HepG2 (cell line): ENCODE data around the gene C1QTNF1. TPM values are rescaled to one million over a fixed set of nuclear protein-coding genes. Genes with fewer than 3 reads are reported as not detected.

Source experiments
- ARID4A ChIP-seq: sonication (generic); formaldehyde crosslinking; IDR thresholded peaks from 2 replicates; pipeline ENCODE4 v1.5.0; 2020; ENCODE audit warnings: mild to moderate bottlenecking, missing genetic modification reagents, borderline replicate concordance
- CAMTA2 ChIP-seq: sonication (generic); formaldehyde crosslinking; IDR thresholded peaks from 2 replicates; pipeline ENCODE4 v1.4.0; 2020; ENCODE audit warnings: mild to moderate bottlenecking, missing genetic modification reagents, borderline replicate concordance
- CREBL2 ChIP-seq: sonication (generic); formaldehyde crosslinking; IDR thresholded peaks from 2 replicates; pipeline ENCODE4 v1.8.1; 2023; ENCODE audit warnings: missing genetic modification reagents, mild to moderate bottlenecking, borderline replicate concordance
- DRAP1 ChIP-seq: IDR thresholded peaks from 2 replicates; pipeline ENCODE4 v1.6.1; 2016; ENCODE audit warnings: missing genetic modification reagents, missing compliant biosample characterization
- ESRRA ChIP-seq: sonication (generic); formaldehyde crosslinking; IDR thresholded peaks from 2 replicates; pipeline ENCODE4 v1.5.1; 2020; ENCODE audit warnings: mild to moderate bottlenecking, low read depth, missing genetic modification reagents
- GABPA ChIP-seq, 2 experiments: IDR thresholded peaks; 2 replicates each; pipeline ENCODE4 v1.6.1; 2011 to 2016; ENCODE audit warnings: low read depth in 2 of 2, low read length in 1 of 2, missing biosample characterization in 1 of 2, missing genetic modification characterization in 1 of 2
- GTF2F1 ChIP-seq: fragments of 150-350 bp; IDR thresholded peaks from 2 replicates; pipeline ENCODE4 v1.6.1; 2014; ENCODE audit warnings: low read length
- HOXA5 ChIP-seq: sonication (generic); formaldehyde crosslinking; IDR thresholded peaks from 2 replicates; pipeline ENCODE4 v1.4.0; 2020; ENCODE audit warnings: missing genetic modification reagents
- HOXA9 ChIP-seq: sonication (generic); formaldehyde crosslinking; IDR thresholded peaks from 2 replicates; pipeline ENCODE4 v1.8.1; 2022; ENCODE audit warnings: missing genetic modification reagents, mild to moderate bottlenecking, moderate library complexity, borderline replicate concordance
- MAFF ChIP-seq: IDR thresholded peaks from 2 replicates; pipeline ENCODE4 v1.6.1; 2011; ENCODE audit warnings: low read depth, low read length, improper control_type of control experiment
- MAX ChIP-seq: IDR thresholded peaks from 2 replicates; pipeline ENCODE4 v1.6.1; 2012; ENCODE audit warnings: inconsistent platforms
- MIXL1 ChIP-seq: IDR thresholded peaks from 2 replicates; pipeline ENCODE4 v1.6.1; 2016
- MXD1 ChIP-seq: sonication (generic); formaldehyde crosslinking; IDR thresholded peaks from 2 replicates; pipeline ENCODE4 v1.4.0; 2020; ENCODE audit warnings: mild to moderate bottlenecking, missing genetic modification reagents
- NRL ChIP-seq: sonication (generic); formaldehyde crosslinking; IDR thresholded peaks from 2 replicates; pipeline ENCODE4 v1.5.0; 2020; ENCODE audit warnings: missing genetic modification reagents, mild to moderate bottlenecking, moderate library complexity, borderline replicate concordance
- PHF20 ChIP-seq: sonication (generic); formaldehyde crosslinking; IDR thresholded peaks from 2 replicates; pipeline ENCODE4 v1.5.0; 2020; ENCODE audit warnings: mild to moderate bottlenecking, missing genetic modification reagents
- PREB ChIP-seq: sonication (generic); formaldehyde crosslinking; IDR thresholded peaks from 2 replicates; pipeline ENCODE4 v1.4.0; 2020; ENCODE audit warnings: missing genetic modification reagents
- RBFOX2 ChIP-seq: fragments of 200-400 bp; formaldehyde crosslinking; IDR thresholded peaks from 2 replicates; pipeline ENCODE4 v1.6.1; 2017; ENCODE audit warnings: low read depth, mild to moderate bottlenecking, low read length
- YEATS4 ChIP-seq: sonication (generic); formaldehyde crosslinking; IDR thresholded peaks from 2 replicates; pipeline ENCODE4 v1.4.0; 2020; ENCODE audit warnings: missing genetic modification reagents, borderline replicate concordance
- ZFY ChIP-seq: sonication (generic); formaldehyde crosslinking; IDR thresholded peaks from 2 replicates; pipeline ENCODE4 v1.4.0; 2020; ENCODE audit warnings: missing genetic modification reagents
- ZNF12 ChIP-seq: sonication (generic); formaldehyde crosslinking; IDR thresholded peaks from 2 replicates; pipeline ENCODE4 v1.5.0; 2020; ENCODE audit warnings: missing genetic modification reagents
- ZNF234 ChIP-seq: sonication (generic); formaldehyde crosslinking; conservative IDR thresholded peaks from 2 replicates; pipeline ENCODE4 v1.5.1; 2020; ENCODE audit warnings: mild to moderate bottlenecking, missing genetic modification reagents
- polyA plus RNA-seq, 8 experiments: library from polyadenylated mRNA; depleted of rRNA in 3 of 8; stranded (reverse) in 7 of 8; unstranded in 1 of 8; fragments of >200 nt; fragmentation: Illumina TruSeq in 4 of 8; extraction: Trizol in 4 of 8; gene quantifications; 2 replicates each; pipeline versions ENCODE4 v1.2.1 to v1.2.3, GENCODE V29; 2011 to 2016; ENCODE audit warnings: low read depth in 4 of 8, missing spikeins in 1 of 8, mixed read lengths in 1 of 8; ENCODE audit not compliant: insufficient read depth in 1 of 8
- total RNA-seq, 5 experiments: library from RNA; depleted of rRNA; stranded (reverse); fragments of >200 nt; fragmentation: Illumina TruSeq; extraction: Trizol; gene quantifications; 2 replicates each; pipeline ENCODE4 v1.2.3, GENCODE V29; 2016; ENCODE audit warnings: low read depth in 1 of 5

C1QTNF1 gene
- total and polyA plus RNA-seq, 2 of the 13 experiments (the other 11 are each of a cell fraction or from before 2014, with no cell fraction given) = 0.18 to 0.86 TPM

- TF ChIP-seq ESRRA (CRISPR knock-in tag) (peak; percentile 37; the same call in 1 of the 2 replicates), GABPA (IDR thresholded peaks at IDR 0.05; ENCODE audit: low read depth, low read length) (peak; percentile 69), GABPA (CRISPR knock-in tag; IDR thresholded peaks at IDR 0.05; ENCODE audit: low read depth) (peak; percentile 69), GTF2F1 (no peak), PHF20 (CRISPR knock-in tag) (peak; percentile 85), MAFF (no peak), CREBL2 (CRISPR knock-in tag) (no peak), YEATS4 (CRISPR knock-in tag) (peak; percentile 60), MIXL1 (CRISPR knock-in tag) (0 out of 2 replicates have a peak, but pooled peaks have one; percentile 7), ZNF234 (CRISPR knock-in tag) (no peak), ZFY (CRISPR knock-in tag) (peak; percentile 95), DRAP1 (CRISPR knock-in tag) (peak; percentile 38), MAX (peak; percentile 80; the same call in 1 of the 2 replicates), MXD1 (peak; percentile 45; the same call in 1 of the 2 replicates), ARID4A (peak; percentile 87; the same call in 1 of the 2 replicates), PREB (CRISPR knock-in tag) (no peak), HOXA5 (CRISPR knock-in tag) (peak; percentile 67; the same call in 1 of the 2 replicates), RBFOX2 (peak; percentile 95), NRL (peak; percentile 92), HOXA9 (CRISPR knock-in tag) (no peak), CAMTA2 (peak; percentile 46; the same call in 1 of the 2 replicates), ZNF12 (no peak)
Measured at GRCh38 chr17:79009397-79010303, 14.3 kb upstream of the C1QTNF1 start, which contains the start of gene CANT1 (continued).
